Heart right ventricle (tissue), 16 donors: ENCODE measurements around the gene GINS3. TPM values are rescaled to one million over a fixed set of nuclear protein-coding genes. Genes with fewer than 3 reads are reported as not detected.
"Not testable (repeated sequence)": the region's sequence is repeated elsewhere in the genome, so short reads cannot be mapped to it uniquely, and the experiment has no call there.

Experiments used
- ATAC-seq, 8 donors: fragments of 200-7000 bp; cut with Tn5 transposase; one replicate each; pipeline ENCODE4 v1.9.1; 2020; ENCODE audit warnings: mild to moderate bottlenecking in 8 of 8, moderate library complexity in 8 of 8, moderate number of reproducible peaks in 1 of 8
- DNase-seq, 2 donors: peaks; one replicate each; pipeline ENCODE4 v3.0.0-alpha.2; 2020
- H3K27ac ChIP-seq, 10 donors: fragments of 200-600 bp; sonication (generic) in 2 of 10; one replicate each; pipeline versions ENCODE4 v1.5.0 to v1.8.0; 2020 to 2022; ENCODE audit warnings: mild to moderate bottlenecking in 3 of 10
- H3K27me3 ChIP-seq, 7 donors: fragments of 200-600 bp; one replicate each; pipeline ENCODE4 v1.8.0; 2021 to 2022; ENCODE audit warnings: mild to moderate bottlenecking in 2 of 7
- H3K36me3 ChIP-seq, 9 donors: fragments of 200-600 bp; sonication (generic) in 1 of 9; one replicate each; pipeline versions ENCODE4 v1.5.0 to v1.8.0; 2020 to 2022; ENCODE audit warnings: mild to moderate bottlenecking in 2 of 9
- H3K4me1 ChIP-seq, 9 donors: fragments of 200-600 bp; sonication (generic) in 1 of 9; one replicate each; pipeline versions ENCODE4 v1.5.0 to v1.8.0; 2020 to 2022; ENCODE audit warnings: mild to moderate bottlenecking in 4 of 9
- H3K4me3 ChIP-seq, 10 donors: fragments of 200-600 bp; sonication (generic) in 2 of 10; one replicate each; pipeline versions ENCODE4 v1.5.0 to v1.8.0; 2020 to 2022; ENCODE audit warnings: mild to moderate bottlenecking in 7 of 10, moderate library complexity in 2 of 10
- H3K9me3 ChIP-seq, 11 donors: fragments of 200-600 bp in 10 of 11; sonication (generic) in 2 of 11; one replicate each; pipeline versions ENCODE4 v1.5.0 to v1.8.0; 2013 to 2022; ENCODE audit warnings: mild to moderate bottlenecking in 2 of 11, control low read depth in 1 of 11, moderate library complexity in 1 of 11
- WGBS, 2 donors: extraction: QIAGEN DNeasy Blood & Tissue Kit; methylation state at CpG; one replicate each; pipeline ENCODE4 v1.1.7; 2013; ENCODE audit warnings: inconsistent platforms in 1 of 2; 5-methylcytosine and 5-hydroxymethylcytosine counted together
- intact Hi-C, 10 donors: fragments of 100-400 bp; cut with DNase I; formaldehyde crosslinking; loops; one replicate each; pipeline versions ENCODE4 v1.11.1 to v1.14.2; 2022
- polyA plus RNA-seq, 2 donors: library from polyadenylated mRNA; stranded (reverse); fragments of 200-250 nt; gene quantifications; one replicate each; pipeline ENCODE4 v1.2.3, GENCODE V29; 2013
- total RNA-seq, 10 donors: library from RNA; stranded (reverse); fragmentation: NEBNext Ultra II Directional in 3 of 10; extraction: Animal tissue kit (Norgen Biotek cat#: 25700) in 3 of 10; gene quantifications; one replicate each; pipeline versions ENCODE4 v1.2.1 to v1.2.4, GENCODE V29; 2021 to 2023
- TF ChIP-seq, protein P1 (sequence below), 9 donors: fragments of 200-600 bp; sonication (generic) in 2 of 9; IDR thresholded peaks; one replicate each; pipeline versions ENCODE4 v1.5.0 to v1.8.0; 2021 to 2022; ENCODE audit warnings: antibody characterized with exemption in 9 of 9, mild to moderate bottlenecking in 5 of 9, moderate library complexity in 1 of 9
- donor health status: Arrhythmogenic right ventricular cardiomyopathy.
- donor health status: ischemic (EF 13 %, LVEDD 7.1; RV severe dilation, severe dysfunction).
- donor health status: healthy with polysubstance abuse.
- donor health status: DM: no; HTN: yes; CAD: no.
- donor health status: DM: no; HTN: no; CAD: no.
- donor health status: ischemic (EF 25% LVEDD 6.9; RV normal size, moderate dysfunction).
- donor health status: ischemic (EF 25% LVEDD 5.7; RV mildly dilated, moderate dysfunction).
- donor health status: healthy.
- donor health status: DM: yes; HTN: yes; CAD: no.
- donor health status: Ischemic cardiomyopathy.
- donor health status: ischemic (EF 35%, LVEDD 5.7; RV mildly dilated, moderate dysfunction).
- donor health status: nonischemic (EF 11% LVEDD 7.7; RV severe dilation, severe dysfunction).
- donor health status: DM: yes; HTN: yes; CAD: no.
- donor health status: PGD.
- donor health status: ischemic (EF 29% LVEDD 5.4; RV normal size, mild dysfunction).
- donor health status: nonischemic (EF 23%, LVEDD 6.1; RV moderate dilation, normal function).

The GINS3 gene
- total and polyA plus RNA-seq, 12 donors = 4.0 to 13.5 (median 5.9) TPM

DNA sequence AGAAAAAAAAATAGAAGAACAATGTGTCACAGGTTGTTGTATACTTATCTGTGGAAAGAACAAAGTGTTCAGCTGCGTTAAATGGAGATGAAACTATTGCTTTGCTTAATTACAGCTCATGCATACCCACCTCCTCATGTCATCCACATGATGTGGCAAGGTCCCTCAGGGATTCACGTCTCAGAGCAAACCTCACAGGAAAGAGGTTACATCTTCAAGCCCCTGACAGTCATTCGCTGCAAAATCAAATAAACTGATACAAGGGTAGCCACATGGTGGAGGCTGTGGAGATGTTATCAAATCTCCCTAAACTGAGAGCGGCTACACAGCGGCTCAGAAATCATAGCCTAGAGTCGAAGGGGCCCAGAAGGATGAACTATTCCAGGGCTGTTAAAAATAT lies 21.1 kb downstream of the GINS3 start:
- WGBS, 2 donors = 58 to 59% methylated on average over 6 of the region's 6 CpGs
- intact Hi-C loops = loop anchor here in 3 of 10 donors (5.0 to 10.0 kb wide), 2 partner anchors 66 to 69 kb away; no protein-coding TSS in a partner anchor
- Histone ChIP-seq H3K4me1 (peaks cover 14 to 74% (median 27%) of the 10 kb centered on the region in 9 donors), H3K27me3 (no peaks in the 10 kb centered on the region), H3K4me3 (no peak overlapping the region), H3K9me3 (no peaks in the 10 kb centered on the region), H3K36me3 (no peaks in the 10 kb centered on the region), H3K27ac (peak overlapping the region in 9 of 10 donors; percentile 62 to 96 (median 92))
- peak in 2 of 8 donors; percentile 28 to 34 for ATAC-seq
- TF ChIP-seq, protein P1, sequence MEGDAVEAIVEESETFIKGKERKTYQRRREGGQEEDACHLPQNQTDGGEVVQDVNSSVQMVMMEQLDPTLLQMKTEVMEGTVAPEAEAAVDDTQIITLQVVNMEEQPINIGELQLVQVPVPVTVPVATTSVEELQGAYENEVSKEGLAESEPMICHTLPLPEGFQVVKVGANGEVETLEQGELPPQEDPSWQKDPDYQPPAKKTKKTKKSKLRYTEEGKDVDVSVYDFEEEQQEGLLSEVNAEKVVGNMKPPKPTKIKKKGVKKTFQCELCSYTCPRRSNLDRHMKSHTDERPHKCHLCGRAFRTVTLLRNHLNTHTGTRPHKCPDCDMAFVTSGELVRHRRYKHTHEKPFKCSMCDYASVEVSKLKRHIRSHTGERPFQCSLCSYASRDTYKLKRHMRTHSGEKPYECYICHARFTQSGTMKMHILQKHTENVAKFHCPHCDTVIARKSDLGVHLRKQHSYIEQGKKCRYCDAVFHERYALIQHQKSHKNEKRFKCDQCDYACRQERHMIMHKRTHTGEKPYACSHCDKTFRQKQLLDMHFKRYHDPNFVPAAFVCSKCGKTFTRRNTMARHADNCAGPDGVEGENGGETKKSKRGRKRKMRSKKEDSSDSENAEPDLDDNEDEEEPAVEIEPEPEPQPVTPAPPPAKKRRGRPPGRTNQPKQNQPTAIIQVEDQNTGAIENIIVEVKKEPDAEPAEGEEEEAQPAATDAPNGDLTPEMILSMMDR (IDR thresholded peaks at IDR 0.05) = no peak
- DNase-seq = no peak

DNA sequence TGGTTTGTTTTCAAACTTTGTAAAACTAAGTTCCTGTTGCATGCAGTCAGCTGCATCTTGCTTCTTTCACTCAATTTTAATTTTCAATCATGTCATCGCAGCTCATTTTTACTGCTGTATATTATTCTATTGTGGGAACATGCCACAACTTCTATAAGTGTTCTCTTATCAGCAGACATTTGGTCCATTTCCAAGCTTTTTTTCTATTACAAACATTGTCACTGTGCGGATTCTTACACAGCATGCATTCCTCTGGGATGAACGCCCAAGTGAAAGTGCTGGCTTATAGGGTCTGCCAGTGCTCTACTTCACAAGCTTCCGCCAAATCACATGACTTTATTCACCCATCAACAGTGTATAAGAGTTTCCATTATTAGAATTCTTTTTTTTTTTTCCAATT lies 22.7 kb downstream of the GINS3 start:
- peak in 6 of 8 donors; percentile 15 to 36 (median 20) for ATAC-seq
- 32 to 56% methylated on average over 4 of the region's 4 CpGs for WGBS, 2 donors
- peak in 1 of 2 donors; percentile 30 for DNase-seq
- H3K27me3 ChIP-seq = no peaks in the 10 kb centered on the region
- TF ChIP-seq, protein P1 (IDR thresholded peaks at IDR 0.05) = no peak
- intact Hi-C loops = loop anchor here in 3 of 10 donors (5.0 to 10.0 kb wide), 2 partner anchors 47 to 70 kb away; no protein-coding TSS in a partner anchor
- peaks cover 9 to 72% (median 16%) of the 10 kb centered on the region in 9 donors for H3K4me1 ChIP-seq
- H3K36me3 ChIP-seq = no peaks in the 10 kb centered on the region
- H3K27ac ChIP-seq = peak overlapping the region; percentile 44 to 96 (median 92)
- H3K9me3 ChIP-seq = no peaks in the 10 kb centered on the region
- H3K4me3 ChIP-seq = no peak overlapping the region

DNA sequence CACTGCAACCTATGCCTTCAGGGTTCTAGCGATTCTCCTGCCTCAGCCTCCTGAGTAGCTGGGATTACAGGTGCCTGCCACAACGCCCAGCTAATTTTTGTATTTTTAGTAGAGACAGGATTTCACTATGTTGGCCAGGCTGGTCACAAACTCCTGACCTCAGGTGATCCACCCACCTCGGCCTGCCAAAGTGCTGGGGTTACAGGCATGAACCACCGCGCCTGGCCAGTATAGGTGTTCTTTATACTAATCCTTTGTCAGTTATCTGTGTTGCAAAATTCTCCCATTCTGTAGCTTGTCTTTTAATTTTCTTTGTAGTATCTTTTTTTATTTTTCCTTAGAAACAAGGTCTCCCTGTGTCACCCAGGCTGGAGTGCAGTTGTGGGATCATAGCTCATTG lies 23.7 kb downstream of the GINS3 start:
- H3K27ac ChIP-seq = peak overlapping the region; percentile 33 to 96 (median 92)

DNA sequence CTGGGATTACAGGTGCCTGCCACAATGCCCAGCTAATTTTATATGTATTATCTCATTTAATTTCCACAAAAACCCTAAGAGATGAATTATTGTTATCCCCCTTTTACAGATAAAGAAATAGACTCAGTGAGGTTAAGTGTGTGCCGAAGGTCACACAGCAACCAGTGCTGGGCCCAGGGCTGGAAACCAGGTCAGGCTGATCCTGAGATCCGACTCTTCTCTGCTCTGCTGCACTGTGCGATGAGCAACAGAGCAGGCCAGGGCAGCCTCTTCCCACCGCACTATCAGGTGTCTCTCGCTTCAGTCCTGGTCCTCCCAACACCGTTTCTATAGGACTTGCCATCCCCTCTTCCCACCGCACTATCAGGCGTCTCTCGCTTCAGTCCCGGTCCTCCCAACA lies 24.8 kb downstream of the GINS3 start:
- TF ChIP-seq, protein P1 (IDR thresholded peaks at IDR 0.05) = no peak
- peak overlapping the region in 1 of 10 donors; percentile 12 for H3K4me3 ChIP-seq
- no peaks in the 10 kb centered on the region for H3K9me3 ChIP-seq
- H3K4me1 ChIP-seq = peaks cover 0 to 63% (median 18%) of the 10 kb centered on the region in 9 donors
- ATAC-seq (peak in 6 of 8 donors; percentile 7 to 21 (median 8)), DNase-seq (no peak)
- H3K27me3 ChIP-seq = no peaks in the 10 kb centered on the region
- H3K36me3 ChIP-seq = no peaks in the 10 kb centered on the region
- intact Hi-C loops = loop anchor here in 3 of 10 donors (2.0 to 10.0 kb wide), 3 partner anchors 45 to 72 kb away; no protein-coding TSS in a partner anchor
- 56 to 77% methylated on average over 10 of the region's 10 CpGs for WGBS, 2 donors
- H3K27ac ChIP-seq = peak overlapping the region; percentile 64 to 96 (median 92)

More for the DNA sequence above, 23.7 kb downstream of the GINS3 start:
- H3K9me3 ChIP-seq, ATAC-seq, H3K4me3 ChIP-seq, DNase-seq, H3K27me3 ChIP-seq, H3K36me3 ChIP-seq: not testable (repeated sequence)
- WGBS, 2 donors = 68 to 72% methylated on average over 5 of the region's 5 CpGs
- H3K4me1 ChIP-seq = peaks cover 4 to 63% (median 16%) of the 10 kb centered on the region in 9 donors
- intact Hi-C loops = loop anchor here in 3 of 10 donors (2.0 to 10.0 kb wide), 3 partner anchors 46 to 71 kb away; no protein-coding TSS in a partner anchor

DNA sequence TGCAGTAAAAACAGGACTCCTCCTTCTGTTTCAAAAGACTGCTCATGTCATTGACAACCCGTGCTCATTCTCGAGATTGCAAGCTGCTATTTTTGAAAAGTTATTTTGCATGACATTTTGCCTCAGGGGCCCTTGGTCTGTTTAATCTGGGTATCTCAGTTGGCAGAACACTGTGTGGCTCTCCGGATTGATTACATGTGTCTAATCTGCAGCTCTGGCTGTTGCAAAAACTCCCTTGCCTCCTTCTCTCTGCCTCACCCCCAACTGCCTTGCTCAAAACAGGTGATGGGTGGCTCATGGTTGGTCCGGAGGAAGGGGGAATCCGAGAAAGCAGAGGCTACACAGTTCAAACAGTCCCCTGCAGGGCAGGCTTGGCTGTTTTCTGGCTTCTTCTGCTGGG lies 25.3 kb downstream of the GINS3 start:
- DNase-seq (peak in 1 of 2 donors; percentile 67), ATAC-seq (peak; percentile 36 to 87 (median 80))
- Histone ChIP-seq H3K4me1 (peaks cover 0 to 65% (median 18%) of the 10 kb centered on the region in 9 donors), H3K27ac (peak overlapping the region; percentile 73 to 96 (median 92)), H3K9me3 (no peaks in the 10 kb centered on the region), H3K4me3 (peak overlapping the region in 1 of 10 donors; percentile 12), H3K36me3 (no peaks in the 10 kb centered on the region), H3K27me3 (no peaks in the 10 kb centered on the region)
- WGBS, 2 donors = 29 to 39% methylated on average over 5 of the region's 5 CpGs
- TF ChIP-seq, protein P1 (IDR thresholded peaks at IDR 0.05) = no peak
- intact Hi-C loops = loop anchor here in 3 of 10 donors (2.0 to 10.0 kb wide), 3 partner anchors 45 to 73 kb away; no protein-coding TSS in a partner anchor
